Activated CD8-positive, alpha-beta T cell treated with anti-CD3 and anti-CD28 coated beads for 36 hours (primary cell): ENCODE measurements around the gene STXBP6. TPM values are rescaled to one million over a fixed set of nuclear protein-coding genes. Genes with fewer than 3 reads are reported as not detected.

ENCODE experiments used
- ATAC-seq: fragments of 200-7000 bp; cut with Tn5 transposase; one replicate; pipeline ENCODE4 v1.10.0; 2021; ENCODE audit warnings: mild to moderate bottlenecking, moderate library complexity
- CTCF ChIA-PET: fragments of 350-600 bp; sonication (Branson Sonifier 250); formaldehyde crosslinking; loops from one replicate; lab custom pipeline; 2021; ENCODE audit warnings: antibody characterized with exemption; lab: Charles Lee
- POLR2A ChIA-PET: fragments of 350-600 bp; sonication (Branson Sonifier 250); formaldehyde crosslinking; loops from one replicate; lab custom pipeline; 2021; ENCODE audit warnings: antibody characterized with exemption; lab: Charles Lee
- DNase-seq: peaks from one replicate; pipeline ENCODE4 v3.0.0-alpha.2; 2020
- H3K27ac Mint-ChIP-seq: one replicate; pipeline ENCODE4 v1.8.0; 2021; ENCODE audit warnings: mild to moderate bottlenecking, mixed read lengths
- H3K27me3 Mint-ChIP-seq: one replicate; pipeline ENCODE4 v1.8.0; 2021; ENCODE audit warnings: mixed read lengths
- H3K36me3 Mint-ChIP-seq: one replicate; pipeline ENCODE4 v1.8.0; 2021; ENCODE audit warnings: low read depth, mixed read lengths
- H3K4me1 Mint-ChIP-seq: one replicate; pipeline ENCODE4 v1.8.0; 2021; ENCODE audit warnings: low read depth, mixed read lengths
- H3K4me3 Mint-ChIP-seq: one replicate; pipeline ENCODE4 v1.8.0; 2021; ENCODE audit warnings: mild to moderate bottlenecking, moderate library complexity, mixed read lengths
- H3K9me3 Mint-ChIP-seq: one replicate; pipeline ENCODE4 v1.8.0; 2021; ENCODE audit warnings: mixed read lengths
- CTCF ChIP-seq: fragments of 200-600 bp; IDR thresholded peaks from one replicate; pipeline ENCODE4 v1.8.0; 2022; ENCODE audit warnings: antibody characterized with exemption, mild to moderate bottlenecking
- intact Hi-C: fragments of 100-400 bp; cut with micrococcal nuclease; formaldehyde crosslinking; loops from one replicate; pipeline ENCODE4 v1.10.0; 2022
- total RNA-seq, 2 experiments: library from RNA; stranded (reverse); gene quantifications; one replicate each; pipeline ENCODE4 v1.2.3, GENCODE V29; 2021

STXBP6 gene
- total RNA-seq, 2 experiments from 2014 or later, result not detected

- intact Hi-C loops, result no loop called here
- ChIA-PET POLR2A (no interaction called here), CTCF (no interaction called here)
- no peak for TF ChIP-seq CTCF
- H3K4me1 Mint-ChIP-seq, result no peaks in the 10 kb centered on the region
- no peak for DNase-seq
- H3K4me3 Mint-ChIP-seq, result no peak overlapping the region
- H3K27me3 Mint-ChIP-seq, result peaks cover 2% of the 10 kb centered on the region
- no peak for ATAC-seq
- H3K27ac Mint-ChIP-seq, result no peak overlapping the region
- H3K36me3 Mint-ChIP-seq, result no peaks in the 10 kb centered on the region
- no peaks in the 10 kb centered on the region for H3K9me3 Mint-ChIP-seq
Observed at GRCh38 chr14:24820616-24821015, 229.3 kb downstream of the STXBP6 start.

GRCh38 chr14:24818823-24819341 lies 231.1 kb downstream of the STXBP6 start:
- intact Hi-C loops, result no loop called here
- peaks cover 4% of the 10 kb centered on the region for H3K27me3 Mint-ChIP-seq
- H3K36me3 Mint-ChIP-seq, result no peaks in the 10 kb centered on the region
- no peak overlapping the region for H3K27ac Mint-ChIP-seq
- no peak for DNase-seq
- no peaks in the 10 kb centered on the region for H3K4me1 Mint-ChIP-seq
- no peak overlapping the region for H3K4me3 Mint-ChIP-seq
- no peak for ATAC-seq
- no peak for TF ChIP-seq CTCF
- POLR2A ChIA-PET, result no interaction called here
- CTCF ChIA-PET, result no interaction called here
- no peaks in the 10 kb centered on the region for H3K9me3 Mint-ChIP-seq

- TF ChIP-seq CTCF, result no peak
- no peaks in the 10 kb centered on the region for H3K9me3 Mint-ChIP-seq
- ChIA-PET CTCF (no interaction called here), POLR2A (no interaction called here)
- no peak overlapping the region for H3K4me3 Mint-ChIP-seq
- peaks cover 4% of the 10 kb centered on the region for H3K27me3 Mint-ChIP-seq
- intact Hi-C loops, result no loop called here
- no peaks in the 10 kb centered on the region for H3K4me1 Mint-ChIP-seq
- H3K36me3 Mint-ChIP-seq, result no peaks in the 10 kb centered on the region
- ATAC-seq, result no peak
- no peak overlapping the region for H3K27ac Mint-ChIP-seq
- no peak for DNase-seq
Observed at GRCh38 chr14:24818058-24818822, 231.7 kb downstream of the STXBP6 start.

GRCh38 chr14:24817212-24818057 lies 232.5 kb downstream of the STXBP6 start:
- H3K27ac Mint-ChIP-seq, result no peak overlapping the region
- CTCF ChIA-PET, result no interaction called here
- POLR2A ChIA-PET, result no interaction called here
- no peaks in the 10 kb centered on the region for H3K36me3 Mint-ChIP-seq
- no peak overlapping the region for H3K4me3 Mint-ChIP-seq
- H3K4me1 Mint-ChIP-seq, result no peaks in the 10 kb centered on the region
- ATAC-seq, result no peak
- peaks cover 4% of the 10 kb centered on the region for H3K27me3 Mint-ChIP-seq
- intact Hi-C loops, result no loop called here
- H3K9me3 Mint-ChIP-seq, result no peaks in the 10 kb centered on the region
- TF ChIP-seq CTCF, result no peak
- no peak for DNase-seq

- Mint-ChIP-seq H3K27ac (no peak overlapping the region), H3K36me3 (no peaks in the 10 kb centered on the region), H3K4me1 (no peaks in the 10 kb centered on the region), H3K27me3 (peaks cover 4% of the 10 kb centered on the region), H3K4me3 (no peak overlapping the region), H3K9me3 (no peaks in the 10 kb centered on the region)
- ATAC-seq, result no peak
- POLR2A ChIA-PET, result no interaction called here
- no peak for DNase-seq
- TF ChIP-seq CTCF, result no peak
- intact Hi-C loops, result no loop called here
- CTCF ChIA-PET, result no interaction called here
Observed at GRCh38 chr14:24816929-24817211, 233.1 kb downstream of the STXBP6 start.
